ENCODE measurements around the gene VRK3.
"Not testable (repeated sequence)": the region's sequence is repeated elsewhere in the genome, so short reads cannot be mapped to it uniquely, and the experiment has no call there.

Gene VRK3

DNA sequence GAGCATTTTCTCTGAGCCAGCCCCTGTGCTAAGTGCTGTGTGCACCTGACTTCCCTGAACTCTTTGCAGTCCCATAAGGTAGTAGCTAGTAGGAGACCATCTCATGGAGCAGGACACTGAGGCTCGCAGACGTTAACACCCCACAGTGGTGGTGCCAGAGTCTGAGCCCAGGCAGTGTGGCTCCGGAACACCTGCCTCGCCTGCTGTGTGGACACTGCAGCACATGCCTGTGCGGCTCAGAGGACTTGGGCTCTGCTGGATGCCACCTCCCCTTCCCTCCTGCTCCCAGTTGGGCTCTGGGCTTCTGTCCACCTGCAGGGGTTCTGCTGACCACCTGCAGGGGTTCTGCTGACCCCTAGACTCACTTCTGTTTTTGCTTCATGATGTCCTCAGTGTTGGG, 37.2 kb downstream of the VRK3 start:
- DNase-seq (ENCODE audit: low read depth): no peak

DNA sequence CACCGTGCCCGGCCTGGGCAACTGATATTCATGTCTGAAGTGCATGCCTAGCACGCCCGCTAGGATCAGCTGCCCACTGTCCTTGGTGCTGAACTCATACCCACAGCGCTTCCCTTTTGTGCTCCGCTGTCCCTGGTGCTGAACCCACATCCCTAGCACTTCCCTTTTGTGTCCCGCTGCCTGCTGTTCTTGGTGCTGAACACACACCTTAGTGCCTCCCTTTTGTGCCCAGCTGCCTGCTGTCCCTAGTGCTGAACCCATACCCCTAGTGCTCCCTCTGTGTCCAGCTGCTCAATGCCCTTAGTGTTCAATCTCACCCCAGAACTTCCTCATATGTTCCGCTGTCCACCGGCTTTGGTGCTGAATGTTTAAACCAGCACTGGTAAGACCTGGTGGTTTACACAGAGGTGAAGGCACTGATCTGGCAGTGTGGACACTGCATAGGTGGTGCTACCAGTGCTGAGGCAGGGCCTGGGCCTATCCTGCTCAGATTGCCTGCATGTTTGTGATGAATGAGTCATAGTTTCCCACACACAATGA, 37.9 kb downstream of the VRK3 start:
- peak; percentile 33 for DNase-seq (ENCODE audit: low read depth)

GRCh38 chr19:49986354-49986753, 38.8 kb downstream of the VRK3 start:
- DNase-seq (ENCODE audit: low read depth): no peak

DNA sequence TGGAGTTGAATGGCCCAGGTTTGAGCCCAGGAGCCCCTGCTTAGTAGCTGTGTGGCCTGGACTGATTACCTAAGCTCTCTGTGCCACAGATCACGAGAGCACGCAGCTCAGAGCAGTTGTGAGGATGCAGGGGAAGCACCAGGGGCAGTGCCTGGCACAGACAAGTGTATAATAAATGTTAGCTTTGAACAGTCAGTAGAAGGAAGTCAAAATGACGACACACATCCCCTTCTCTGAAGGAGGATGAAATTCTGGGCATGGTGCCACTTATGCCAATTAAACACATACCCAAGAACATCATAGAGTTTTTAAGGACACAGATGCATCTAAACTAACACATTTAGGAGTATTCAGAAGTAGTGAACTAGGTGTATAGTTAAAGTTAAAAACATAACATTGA, 39.3 kb downstream of the VRK3 start:
- no peak for DNase-seq (ENCODE audit: low read depth)

DNA sequence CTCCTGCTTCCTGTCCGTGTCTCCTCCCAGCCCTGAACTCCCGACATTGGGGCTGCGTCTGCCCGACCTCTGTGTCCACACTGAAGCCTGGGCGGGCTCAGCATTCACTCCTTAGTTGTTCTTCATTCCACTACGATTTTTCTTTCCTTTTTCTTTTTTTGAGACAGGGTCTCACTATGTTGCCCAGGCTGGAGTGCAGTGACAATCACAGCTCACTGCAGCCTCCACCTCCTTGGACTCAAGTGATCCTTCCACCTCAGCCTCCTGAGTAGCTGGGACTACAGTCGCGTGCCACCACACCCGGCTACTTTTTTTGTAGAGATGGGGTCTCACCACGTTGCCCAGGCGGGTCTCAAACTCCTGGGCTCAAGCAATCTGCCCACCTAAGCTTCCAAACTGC, 40.7 kb downstream of the VRK3 start:
- no peak for DNase-seq (ENCODE audit: low read depth)

- peak; percentile 77 for DNase-seq (ENCODE audit: low read depth)
Measured at GRCh38 chr19:49983645-49984229, 41.4 kb downstream of the VRK3 start.

DNA sequence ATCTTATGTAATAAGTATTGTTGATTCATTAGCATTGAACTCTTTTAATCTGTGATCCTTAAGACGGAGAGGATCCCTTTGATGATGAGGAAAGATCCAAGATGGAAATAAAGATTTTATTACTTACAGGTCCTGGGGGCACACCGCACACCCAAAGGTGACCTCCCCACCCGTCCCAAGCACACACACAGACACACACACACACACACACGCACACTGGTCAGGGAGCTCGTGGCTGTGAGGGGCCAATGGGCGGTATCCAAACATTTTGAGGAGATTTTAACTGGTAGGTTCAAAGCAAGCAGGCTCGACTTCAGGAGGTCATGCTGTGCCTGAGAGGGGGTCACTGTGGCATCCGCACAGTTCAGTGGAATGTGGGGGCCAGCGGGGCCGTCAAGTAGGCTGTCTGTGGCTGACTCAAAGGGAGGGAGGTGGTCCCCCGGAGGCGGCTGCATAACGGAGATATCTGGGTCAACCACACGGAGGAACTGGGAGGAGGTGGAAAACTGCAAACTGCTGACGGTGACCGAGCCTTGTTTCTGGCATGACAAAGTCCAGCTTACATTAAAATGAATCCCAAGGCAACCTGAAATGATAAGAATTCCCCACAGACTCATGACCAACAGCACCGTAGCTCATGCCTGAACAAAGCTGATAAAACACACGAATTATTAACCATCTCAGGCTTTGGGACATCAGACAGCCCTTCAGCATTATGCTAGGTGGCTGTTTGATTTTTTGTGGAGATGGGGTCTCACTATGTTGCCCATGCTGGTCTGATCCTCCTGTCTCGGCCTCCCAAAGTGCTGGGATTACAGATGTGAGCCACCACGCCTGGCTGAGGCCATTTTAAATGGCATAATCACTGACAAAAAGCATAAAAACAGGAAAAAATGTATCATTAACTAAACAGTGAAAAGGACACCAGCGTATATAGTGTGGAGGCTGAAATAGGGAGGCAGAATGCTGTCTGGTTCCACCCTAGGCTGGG, 43.3 kb downstream of the VRK3 start:
- DNase-seq (ENCODE audit: low read depth): no peak

GRCh38 chr19:49978324-49978723, 46.8 kb downstream of the VRK3 start:
- no peak for DNase-seq (ENCODE audit: low read depth)

GRCh38 chr19:49977881-49978280, 47.3 kb downstream of the VRK3 start:
- no peak for DNase-seq (ENCODE audit: low read depth)

DNA sequence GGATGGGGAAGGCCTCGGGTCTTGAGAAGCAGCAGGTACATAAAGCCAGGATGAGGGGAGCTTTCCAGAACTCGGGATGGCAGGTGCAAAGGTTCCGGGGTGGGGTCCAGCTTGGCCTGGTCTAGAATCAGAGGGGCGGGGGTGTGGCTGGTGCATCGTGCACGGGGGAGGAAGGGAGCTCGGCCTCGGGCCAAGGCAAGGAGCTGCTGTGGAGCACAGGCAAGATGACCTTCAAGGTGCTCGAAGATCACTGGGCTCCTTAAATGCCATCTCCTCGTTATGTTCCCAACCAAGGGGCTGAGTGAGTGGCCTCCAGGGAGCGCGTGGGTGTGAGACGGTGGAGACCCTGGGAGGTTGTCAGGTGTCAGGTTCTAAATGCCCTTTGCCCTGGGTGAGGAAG, 48.1 kb downstream of the VRK3 start:
- no peak for DNase-seq (ENCODE audit: low read depth)

DNA sequence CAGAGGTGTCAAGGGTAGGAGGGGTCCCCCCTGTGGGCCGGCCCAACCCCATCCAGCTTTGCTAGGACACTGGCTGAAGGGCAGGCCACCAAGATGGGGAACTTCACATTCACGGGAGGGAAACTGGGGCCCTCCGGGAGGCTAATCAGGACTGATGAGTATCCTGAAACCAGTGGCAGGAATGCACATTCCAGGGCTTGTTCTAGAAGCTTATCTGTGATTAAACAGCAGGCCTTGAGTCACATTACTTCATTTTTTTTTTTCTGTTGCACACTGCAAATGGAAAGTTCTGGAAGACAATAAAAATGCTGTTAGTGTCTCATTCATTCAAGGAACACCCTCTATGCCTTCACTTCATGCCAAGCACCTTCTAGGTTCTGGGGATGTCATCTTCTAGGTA, 48.7 kb downstream of the VRK3 start:
- DNase-seq (ENCODE audit: low read depth): no peak

DNA sequence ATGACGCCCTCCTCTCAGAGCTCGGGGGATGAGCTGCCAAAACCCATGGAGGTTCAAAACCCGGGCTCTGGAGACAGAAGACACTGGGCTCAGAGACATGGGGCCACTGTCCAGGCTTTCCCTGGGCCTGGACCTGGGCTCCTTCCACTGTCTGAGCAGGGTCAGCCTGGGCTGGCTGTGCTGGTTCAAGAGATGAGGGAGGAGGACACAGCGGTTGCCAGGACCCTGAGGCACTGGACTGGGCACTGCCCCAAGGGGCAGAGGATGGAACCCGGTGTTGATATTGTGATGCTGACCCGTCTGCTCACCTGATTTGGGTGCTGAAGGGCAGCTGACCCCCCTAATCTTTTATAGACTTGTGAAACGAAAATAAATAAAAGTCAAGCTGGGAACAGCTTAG, 50.1 kb downstream of the VRK3 start:
- no peak for DNase-seq (ENCODE audit: low read depth)

- DNase-seq (ENCODE audit: low read depth): no peak
Measured at GRCh38 chr19:49973987-49974386, 51.2 kb downstream of the VRK3 start.

DNA sequence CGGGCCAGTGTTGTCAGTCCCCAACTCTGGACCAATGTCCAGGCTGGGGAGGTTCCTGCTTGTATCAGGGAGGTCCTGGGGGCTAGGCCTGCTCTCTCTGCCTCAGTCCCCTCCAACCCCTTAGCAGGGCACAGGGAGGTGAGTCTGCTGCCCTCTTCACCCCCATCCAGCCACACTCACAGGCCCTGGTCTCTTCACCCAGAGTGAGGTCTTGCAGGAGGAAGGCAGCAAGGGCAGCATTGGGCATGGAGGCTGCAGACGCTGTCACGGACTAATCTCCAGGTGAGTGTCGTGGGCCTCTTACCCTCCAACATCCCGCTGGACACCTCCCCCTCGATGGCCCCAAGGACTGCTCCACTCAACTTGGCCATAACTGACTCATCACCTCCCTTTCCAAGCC, 52.3 kb downstream of the VRK3 start:
- no peak for DNase-seq (ENCODE audit: low read depth)

GRCh38 chr19:49971991-49972411, 53.2 kb downstream of the VRK3 start:
- no peak for DNase-seq (ENCODE audit: low read depth)

- not testable (repeated sequence) for DNase-seq (ENCODE audit: low read depth)
Measured at GRCh38 chr19:49969355-49969754, 55.8 kb downstream of the VRK3 start.

DNA sequence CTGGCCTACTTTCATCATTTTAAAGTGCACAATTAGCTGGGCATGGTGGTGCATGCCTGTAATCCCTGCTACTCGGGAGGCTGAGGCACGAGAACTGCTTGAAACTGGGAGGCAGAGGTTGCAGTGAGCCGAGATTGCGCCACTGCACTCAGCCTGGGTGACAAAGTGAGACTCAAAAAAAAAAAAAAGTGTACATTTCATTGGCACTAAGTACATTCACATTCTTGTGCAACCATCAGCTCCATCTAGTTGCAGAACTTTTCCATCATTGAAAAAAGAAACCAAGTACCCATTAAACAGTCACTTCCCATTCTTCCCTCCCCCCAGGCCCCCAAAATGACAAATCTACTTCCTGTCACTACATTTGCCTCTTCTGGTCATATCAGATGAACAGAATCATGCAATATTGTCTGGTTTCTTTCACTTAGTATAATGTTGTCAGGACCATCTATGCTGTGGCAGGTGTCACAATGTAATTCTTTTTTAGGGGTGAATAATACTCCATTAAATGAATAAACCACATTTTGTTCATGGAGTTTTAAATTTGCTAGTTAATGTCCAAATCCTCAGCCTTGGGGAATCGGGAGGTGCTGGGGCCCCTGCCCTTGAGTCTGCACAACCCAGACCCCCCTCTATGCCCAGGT, 56.8 kb downstream of the VRK3 start:
- no peak for DNase-seq (ENCODE audit: low read depth)

DNA sequence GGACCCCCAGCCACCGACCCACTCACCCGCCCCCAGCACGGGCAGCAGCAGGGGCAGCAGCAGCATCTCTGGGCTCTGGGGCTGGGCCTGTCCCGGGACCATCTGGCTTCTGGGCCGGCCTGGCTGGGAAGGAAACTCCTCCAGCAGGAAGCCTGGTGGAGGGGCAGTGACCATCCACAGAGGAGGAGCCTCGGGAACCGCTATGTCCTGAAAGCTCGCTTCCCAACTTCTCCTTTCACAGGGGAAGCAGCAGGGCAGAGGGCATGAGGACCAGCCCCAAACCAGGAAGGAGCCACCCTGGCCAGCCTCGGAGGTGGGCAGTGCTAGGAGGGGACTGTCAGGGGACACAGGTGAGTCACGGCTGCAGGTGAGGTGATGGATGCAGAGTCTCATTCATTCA, 64.2 kb downstream of the VRK3 start, which contains the start of gene SIGLEC11:
SIGLEC11 (minus strand) TSS at position 193 of the 400 bp plus-strand sequence; CDS start at position 102, 91 bp downstream.
- DNase-seq (ENCODE audit: low read depth): not testable (repeated sequence)

DNA sequence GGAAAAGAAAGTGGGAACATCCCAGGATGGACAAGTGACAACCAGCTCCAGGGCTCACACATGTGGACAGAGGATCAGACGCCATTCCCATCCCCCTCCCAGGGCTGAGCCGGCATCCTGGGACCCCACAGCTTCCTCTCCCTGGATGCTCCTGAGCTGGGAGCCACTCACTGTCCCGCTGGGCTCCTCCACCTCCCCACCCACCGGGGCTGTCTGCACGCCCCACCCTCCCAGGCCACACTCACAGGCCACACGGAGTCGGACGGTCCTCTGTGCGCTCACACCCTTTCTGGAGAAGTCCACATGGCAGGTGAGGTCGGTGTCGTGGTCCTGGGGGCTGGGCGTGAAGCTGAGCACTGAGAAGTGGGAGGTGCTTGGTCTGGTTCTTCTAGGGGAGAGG, 65.3 kb downstream of the VRK3 start:
- not testable (repeated sequence) for DNase-seq (ENCODE audit: low read depth)

DNA sequence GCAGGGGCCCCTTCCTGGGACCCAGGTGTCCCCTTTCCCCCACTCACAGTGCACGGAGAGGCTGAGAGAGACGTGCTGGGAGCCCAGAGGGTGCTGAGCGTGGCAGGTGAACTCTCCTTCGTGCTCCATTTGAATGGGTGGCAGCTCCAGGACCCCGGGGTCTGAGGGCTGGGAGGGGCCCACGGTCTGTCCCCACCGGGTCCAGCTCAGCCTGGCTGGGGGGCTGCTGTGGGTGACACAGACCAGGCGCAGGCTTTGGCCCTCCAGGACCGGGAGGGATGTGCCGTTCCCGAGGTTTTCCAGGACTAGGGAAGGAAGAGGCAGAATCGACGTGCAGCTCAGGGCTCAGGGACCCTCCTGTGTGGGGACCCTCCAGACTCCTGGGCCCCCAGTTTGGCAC, 66.6 kb downstream of the VRK3 start:
- not testable (repeated sequence) for DNase-seq (ENCODE audit: low read depth)

- not testable (repeated sequence) for DNase-seq (ENCODE audit: low read depth)
Measured at GRCh38 chr19:49958144-49958543, 67.0 kb downstream of the VRK3 start.

- no peak for DNase-seq (ENCODE audit: low read depth)
Measured at GRCh38 chr19:49957262-49957915, 67.8 kb downstream of the VRK3 start.

All from stimulated activated CD8-positive, alpha-beta memory T cell treated with anti-CD3 and anti-CD28 coated beads, Interleukin-15, amount 100 ng/mL, for 24 hours (primary cell).